SK-N-SH (cell line): ENCODE data around the gene TCEAL4. TPM values are rescaled to one million over a fixed set of nuclear protein-coding genes. Genes with fewer than 3 reads are reported as not detected.

ENCODE experiments used
- CTCF ChIA-PET: fragments of 300-600, 350-600 bp; formaldehyde crosslinking; extraction: SDS; loops from one replicate; lab custom pipeline; 2021; lab: Yijun Ruan, JAX
- POLR2A ChIA-PET: fragments of 350-600 bp; sonication (Branson Sonifier 250); formaldehyde crosslinking; extraction: SDS; loops from one replicate; lab custom pipeline; 2020; ENCODE audit warnings: antibody characterized with exemption, inconsistent platforms; lab: Yijun Ruan, JAX
- DNase-seq: peaks from one replicate; pipeline ENCODE4 v3.0.0; 2012
- H2AFZ ChIP-seq: fragments of 200-600 bp; sonication (generic); 2 replicates; pipeline ENCODE4 v1.8.1; 2016; ENCODE audit warnings: antibody characterized with exemption, mild to moderate bottlenecking, low read depth
- H3F3A ChIP-seq: fragments of 200-600 bp; sonication (generic); replicated peaks from 2 replicates; pipeline ENCODE3; 2016; ENCODE audit warnings: antibody characterized with exemption, mild to moderate bottlenecking; ENCODE audit not compliant: insufficient read depth
- H3K27ac ChIP-seq, 2 experiments: fragments of 200-500 bp in 1 of 2; fragments of 200-600 bp in 1 of 2; sonication (Bioruptor generic) in 1 of 2; sonication (generic), shearing (Covaris generic) in 1 of 2; 2 replicates each; pipeline versions ENCODE4 v1.5.1 to v1.6.1; 2014 to 2016; ENCODE audit warnings: low read depth in 2 of 2, inconsistent platforms in 1 of 2, low read length in 1 of 2, mild to moderate bottlenecking in 1 of 2, mixed read lengths in 1 of 2
- H3K27me3 ChIP-seq: fragments of 200-600 bp; sonication (generic), shearing (Covaris generic); 2 replicates; pipeline ENCODE4 v1.6.1; 2016; ENCODE audit warnings: mixed run types; ENCODE audit not compliant: insufficient read depth
- H3K36me3 ChIP-seq, 2 experiments: fragments of 200-500 bp in 1 of 2; fragments of 200-600 bp in 1 of 2; sonication (Bioruptor generic) in 1 of 2; sonication (generic) in 1 of 2; replicated peaks in 1 of 2; 2 replicates each; pipeline versions ENCODE3 to v1.5.1; 2014 to 2016; ENCODE audit warnings: low read length in 1 of 2, mild to moderate bottlenecking in 1 of 2; ENCODE audit not compliant: insufficient read depth in 2 of 2, control insufficient read depth in 1 of 2
- H3K4me1 ChIP-seq, 2 experiments: fragments of 200-500 bp in 1 of 2; fragments of 200-600 bp in 1 of 2; sonication (Bioruptor generic) in 1 of 2; sonication (generic), shearing (Covaris generic) in 1 of 2; 2 replicates each; pipeline versions ENCODE4 v1.5.1 to v1.6.1; 2014 to 2016; ENCODE audit warnings: low read depth in 1 of 2, low read length in 1 of 2, mixed run types in 1 of 2; ENCODE audit not compliant: insufficient read depth in 2 of 2, control insufficient read depth in 1 of 2
- H3K4me2 ChIP-seq: fragments of 200-600 bp; sonication (generic), shearing (Covaris generic); 2 replicates; pipeline ENCODE4 v1.6.1; 2017; ENCODE audit warnings: mixed run types
- H3K4me3 ChIP-seq, 2 experiments: fragments of 200-500 bp in 1 of 2; fragments of 200-600 bp in 1 of 2; sonication (Bioruptor generic) in 1 of 2; sonication (generic), shearing (Covaris generic) in 1 of 2; 2 replicates each; pipeline versions ENCODE4 v1.5.1 to v1.8.1; 2014 to 2016; ENCODE audit warnings: low read depth in 2 of 2, inconsistent platforms in 1 of 2, low read length in 1 of 2, mild to moderate bottlenecking in 1 of 2, mixed read lengths in 1 of 2, moderate library complexity in 1 of 2
- H3K79me2 ChIP-seq: fragments of 200-600 bp; sonication (generic); 2 replicates; pipeline ENCODE4 v1.8.1; 2017; ENCODE audit warnings: mild to moderate bottlenecking; ENCODE audit not compliant: insufficient read depth
- H3K9ac ChIP-seq: fragments of 200-600 bp; sonication (generic); 2 replicates; pipeline ENCODE4 v1.6.1; 2017; ENCODE audit warnings: mixed run types
- H3K9me2 ChIP-seq: fragments of 200-600 bp; sonication (generic); 2 replicates; pipeline ENCODE4 v1.6.1; 2017; ENCODE audit warnings: mixed run types
- H3K9me3 ChIP-seq: fragments of 200-600 bp; sonication (generic); 2 replicates; pipeline ENCODE4 v1.6.1; 2017; ENCODE audit warnings: mixed run types, mild to moderate bottlenecking, moderate library complexity
- H4K20me1 ChIP-seq: fragments of 200-600 bp; sonication (generic); 2 replicates; pipeline ENCODE4 v1.6.1; 2017; ENCODE audit warnings: mild to moderate bottlenecking, mixed run types; ENCODE audit not compliant: insufficient read depth
- EP300 ChIP-seq, 2 experiments: IDR thresholded peaks; 2 replicates each; pipeline versions ENCODE4 v1.4.0 to v1.6.1; 2012; ENCODE audit warnings: borderline replicate concordance in 1 of 2, low read depth in 1 of 2, low read length in 1 of 2
- EZH2phosphoT487 ChIP-seq: fragments of 200-600 bp; sonication (generic); IDR thresholded peaks from 2 replicates; pipeline ENCODE4 v1.6.1; 2017; ENCODE audit warnings: low read depth, mixed run types, mild to moderate bottlenecking, antibody characterized with exemption, moderate library complexity, borderline replicate concordance
- FOSL2 ChIP-seq: IDR thresholded peaks from 2 replicates; pipeline ENCODE4 v1.4.0; 2012; ENCODE audit warnings: low read depth, mild to moderate bottlenecking, moderate library complexity, borderline replicate concordance
- GATA2 ChIP-seq: sonication (generic); formaldehyde crosslinking; IDR thresholded peaks from 2 replicates; pipeline ENCODE4 v1.5.0; 2020; ENCODE audit warnings: mild to moderate bottlenecking, missing genetic modification reagents
- MAX ChIP-seq: IDR thresholded peaks from 2 replicates; pipeline ENCODE4 v1.4.0; 2012; ENCODE audit warnings: low read depth
- PBX3 ChIP-seq: IDR thresholded peaks from 2 replicates; pipeline ENCODE4; 2012
- REST ChIP-seq: IDR thresholded peaks from 2 replicates; pipeline ENCODE4 v1.6.1; 2012; ENCODE audit warnings: mild to moderate bottlenecking, low read depth, low read length, moderate library complexity
- RFX5 ChIP-seq: IDR thresholded peaks from 2 replicates; pipeline ENCODE4 v1.6.1; 2012; ENCODE audit warnings: mild to moderate bottlenecking, improper control_type of control experiment, low read length
- RXRA ChIP-seq: IDR thresholded peaks from 2 replicates; pipeline ENCODE4 v1.4.0; 2012; ENCODE audit warnings: low read depth, mild to moderate bottlenecking, borderline replicate concordance
- SIN3A ChIP-seq: IDR thresholded peaks from 2 replicates; pipeline ENCODE4 v1.6.1; 2012; ENCODE audit warnings: low read depth, mild to moderate bottlenecking, low read length, moderate library complexity, borderline replicate concordance
- TAF1 ChIP-seq: IDR thresholded peaks from 2 replicates; pipeline ENCODE4 v1.6.1; 2012; ENCODE audit warnings: low read depth, mild to moderate bottlenecking, low read length, moderate library complexity, borderline replicate concordance
- TCF12 ChIP-seq: IDR thresholded peaks from 2 replicates; pipeline ENCODE4 v1.4.0; 2012
- TEAD4 ChIP-seq: IDR thresholded peaks from 2 replicates; pipeline ENCODE4 v1.4.0; 2012; ENCODE audit warnings: mild to moderate bottlenecking, borderline replicate concordance; ENCODE audit not compliant: insufficient read depth
- USF2 ChIP-seq: fragments of 150-350 bp; IDR thresholded peaks from 2 replicates; pipeline ENCODE4 v1.6.1; 2017; ENCODE audit warnings: antibody characterized with exemption, low read length, low read depth, borderline replicate concordance
- YY1 ChIP-seq: IDR thresholded peaks from 2 replicates; pipeline ENCODE4 v1.4.0; 2012; ENCODE audit warnings: low read depth, mild to moderate bottlenecking
- WGBS: methylation state at CpG from one replicate; pipeline ENCODE4 v1.1.6; 2017; ENCODE audit warnings: low lambda C conversion rate; 5-methylcytosine and 5-hydroxymethylcytosine counted together
- polyA plus RNA-seq, 3 experiments: library from polyadenylated mRNA; depleted of rRNA; stranded (reverse); fragments of >200 nt; gene quantifications; 2 replicates each; pipeline ENCODE4 v1.2.3, GENCODE V29; 2012

Gene TCEAL4
- polyA plus RNA-seq, 1 of the 3 experiments (the other 2 are of a cell fraction) = 39.1 TPM

- POLR2A ChIA-PET = interaction anchor here (1.9 kb wide), 1 partner anchor 8 kb away, joined by 7 read pairs; no protein-coding TSS in a partner anchor
- no peaks in the 10 kb centered on the region for H3K9me3 ChIP-seq
- H3F3A ChIP-seq = peaks cover 13% of the 10 kb centered on the region
- no peak for TF ChIP-seq EZH2phosphoT487
- no peak for TF ChIP-seq TEAD4
- H3K4me2 ChIP-seq = no peak overlapping the region
- no peaks in the 10 kb centered on the region for H3K9me2 ChIP-seq
- CTCF ChIA-PET = interaction anchor here (0.6 to 1.9 kb wide), 8 partner anchors 9 to 142 kb away, joined by 3 to 12 read pairs (median 4); partner anchors contain the start of gene MORF4L2
- no peak overlapping the region for H3K27ac ChIP-seq
- no peak overlapping the region for H2AFZ ChIP-seq
- no peak overlapping the region for H3K4me3 ChIP-seq
- H3K79me2 ChIP-seq = peaks cover 6% of the 10 kb centered on the region; the same call in 1 of the 2 replicates
- no peak for DNase-seq
- H3K4me1 ChIP-seq = peaks cover 0 to 3% of the 10 kb centered on the region in 2 experiments; a peak in 3 of 4 replicates
- H3K9ac ChIP-seq = no peak overlapping the region
- no peaks in the 10 kb centered on the region for H3K36me3 ChIP-seq
- H3K27me3 ChIP-seq = no peaks in the 10 kb centered on the region; the same call in 1 of the 2 replicates
- 71% methylated on average over 5 of the region's 5 CpGs for WGBS
- no peaks in the 10 kb centered on the region for H4K20me1 ChIP-seq
Observed at GRCh38 chrX:103631145-103631544, 45.8 kb downstream of the TCEAL4 start.

GRCh38 chrX:103635436-103635835 lies 50.1 kb downstream of the TCEAL4 start:
- WGBS = 40% methylated on average over 2 of the region's 2 CpGs
- no peak overlapping the region for H3K4me2 ChIP-seq
- H3K9me3 ChIP-seq = no peaks in the 10 kb centered on the region
- H3K4me3 ChIP-seq = no peak overlapping the region
- H3K4me1 ChIP-seq = peaks cover 0 to 4% of the 10 kb centered on the region in 2 experiments; a peak in 3 of 4 replicates
- no peaks in the 10 kb centered on the region for H3K9me2 ChIP-seq
- H3K9ac ChIP-seq = no peak overlapping the region
- no peak for DNase-seq
- no peaks in the 10 kb centered on the region for H4K20me1 ChIP-seq
- H3K27ac ChIP-seq = no peak overlapping the region
- peaks cover 4% of the 10 kb centered on the region for H3F3A ChIP-seq
- POLR2A ChIA-PET = no interaction called here
- TF ChIP-seq FOSL2 (no peak), EP300 (IDR thresholded peaks at IDR 0.05; ENCODE audit: borderline replicate concordance in 1 of 2, low read depth in 1 of 2, low read length in 1 of 2) (no peak), GATA2 (CRISPR knock-in tag) (no peak), RXRA (no peak), REST (no peak), TCF12 (no peak), TEAD4 (no peak), YY1 (no peak), USF2 (no peak), SIN3A (no peak), EZH2phosphoT487 (no peak), PBX3 (no peak), MAX (no peak), TAF1 (no peak), RFX5 (no peak)
- H3K27me3 ChIP-seq = no peaks in the 10 kb centered on the region; the same call in 1 of the 2 replicates
- 0 out of 2 replicates have a peak overlapping the region, but pooled peaks have one; percentile 41 for H2AFZ ChIP-seq
- H3K79me2 ChIP-seq = no peaks in the 10 kb centered on the region; the same call in 1 of the 2 replicates
- CTCF ChIA-PET = no interaction called here
- no peaks in the 10 kb centered on the region for H3K36me3 ChIP-seq
